Skeletal muscle tissue (tissue), 4 donors: ENCODE data around the gene U2AF1L4. TPM values are rescaled to one million over a fixed set of nuclear protein-coding genes. Genes with fewer than 3 reads are reported as not detected.
"Not testable (repeated sequence)": the region's sequence is repeated elsewhere in the genome, so short reads cannot be mapped to it uniquely, and the experiment has no call there.

Source experiments
- H3K27ac ChIP-seq: one replicate; pipeline ENCODE4 v1.7.0; 2013; ENCODE audit warnings: mild to moderate bottlenecking, low read depth, low read length, inconsistent platforms
- H3K27me3 ChIP-seq, 3 donors: one replicate each; pipeline ENCODE4 v1.7.0; 2013; ENCODE audit warnings: low read length in 3 of 3; ENCODE audit not compliant: control insufficient read depth in 3 of 3, insufficient read depth in 3 of 3
- H3K36me3 ChIP-seq, 3 donors: one replicate each; pipeline ENCODE4 v1.7.0; 2013; ENCODE audit warnings: low read length in 3 of 3; ENCODE audit not compliant: control insufficient read depth in 3 of 3, insufficient read depth in 3 of 3
- H3K4me1 ChIP-seq, 3 donors: one replicate each; pipeline ENCODE4 v1.7.0; 2013; ENCODE audit warnings: low read length in 3 of 3, mild to moderate bottlenecking in 3 of 3; ENCODE audit not compliant: control insufficient read depth in 3 of 3, insufficient read depth in 3 of 3
- H3K4me3 ChIP-seq, 3 donors: one replicate each; pipeline ENCODE4 v1.7.0; 2013; ENCODE audit warnings: low read length in 3 of 3
- H3K9ac ChIP-seq, 3 donors: one replicate each; pipeline ENCODE4 v1.7.0; 2013; ENCODE audit warnings: low read length in 3 of 3, mild to moderate bottlenecking in 3 of 3, moderate library complexity in 2 of 3, low read depth in 1 of 3
- H3K9me3 ChIP-seq, 3 donors: one replicate each; pipeline ENCODE4 v1.7.0; 2013; ENCODE audit warnings: low read length in 3 of 3; ENCODE audit not compliant: control insufficient read depth in 3 of 3
- total RNA-seq: library from RNA; depleted of rRNA; stranded (reverse); fragments of >200 nt; gene quantifications from one replicate; pipeline ENCODE4 v1.2.3, GENCODE V29; 2014
- donor health status: Osteomylitis.

Gene U2AF1L4
- total RNA-seq, 1 donor from 2014 or later, result 3.7 TPM

DNA sequence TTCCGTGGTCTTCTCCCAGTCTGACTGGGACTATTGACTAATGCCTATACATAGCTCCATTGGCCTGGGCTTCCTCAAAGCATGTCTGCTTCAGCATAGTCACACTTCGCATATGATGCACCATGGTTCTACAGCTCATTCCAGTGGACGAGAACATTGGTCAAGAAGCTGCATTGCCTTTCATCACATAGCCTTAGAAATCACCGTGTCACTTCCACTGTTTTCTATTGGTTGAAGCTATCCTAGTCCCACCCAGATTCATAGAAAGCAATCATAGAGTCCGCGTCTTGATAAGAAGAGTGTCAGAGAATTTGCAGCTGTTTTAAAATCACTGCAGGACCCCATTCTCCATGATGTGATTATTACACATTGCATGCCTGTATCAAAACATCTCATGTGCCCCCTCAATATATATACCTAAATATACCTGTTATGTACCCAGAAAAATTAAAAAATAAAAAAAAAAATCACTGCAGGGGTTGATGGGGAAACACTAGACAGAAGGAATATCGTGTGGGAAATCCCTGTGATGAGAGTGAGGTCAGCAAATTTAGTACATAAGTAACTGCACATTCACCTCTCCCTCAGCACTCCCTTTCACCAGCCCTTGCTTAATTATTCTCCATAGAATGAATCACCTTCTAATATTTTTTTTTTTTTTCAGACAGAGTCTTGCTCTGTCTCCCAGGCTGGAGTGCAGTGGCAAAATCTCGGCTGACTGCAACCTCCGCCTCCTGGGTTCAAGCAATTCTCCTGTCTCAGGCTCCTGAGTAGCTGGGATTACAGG is 28.0 kb upstream of the U2AF1L4 start:
- Histone ChIP-seq H3K36me3 (peaks cover 0 to 4% (median 0%) of the 10 kb centered on the region in 3 donors), H3K9ac (no peak overlapping the region), H3K4me3 (no peak overlapping the region), H3K27me3 (no peaks in the 10 kb centered on the region), H3K4me1 (peaks cover 10 to 13% (median 11%) of the 10 kb centered on the region in 3 donors), H3K9me3 (no peaks in the 10 kb centered on the region), H3K27ac (no peak overlapping the region)

DNA sequence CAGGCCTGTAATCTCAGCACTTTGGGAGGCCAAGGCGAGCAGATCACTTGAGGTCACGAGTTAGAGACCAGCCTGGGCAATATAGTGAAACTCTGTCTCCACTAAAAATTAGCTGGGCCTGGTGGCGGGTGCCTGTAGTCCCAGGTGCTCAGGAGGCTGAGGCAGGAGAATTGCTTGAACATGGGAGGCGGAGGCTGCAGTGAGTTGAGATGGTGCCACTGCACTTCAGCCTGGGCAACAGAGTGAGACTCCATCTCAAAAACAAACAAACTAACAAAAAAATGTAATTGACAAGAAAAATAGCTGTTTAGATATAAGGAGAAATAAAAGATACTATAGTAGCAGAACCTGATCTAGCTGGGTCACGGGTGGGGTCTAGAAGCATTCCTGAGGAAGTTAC is 27.1 kb upstream of the U2AF1L4 start:
- not testable (repeated sequence) for H3K9ac ChIP-seq, H3K9me3 ChIP-seq, H3K36me3 ChIP-seq, H3K27me3 ChIP-seq, H3K27ac ChIP-seq, H3K4me3 ChIP-seq
- H3K4me1 ChIP-seq, result peaks cover 10 to 13% (median 11%) of the 10 kb centered on the region in 3 donors

- no peak overlapping the region for H3K4me3 ChIP-seq
- no peak overlapping the region for H3K27ac ChIP-seq
- no peaks in the 10 kb centered on the region for H3K9me3 ChIP-seq
- H3K9ac ChIP-seq, result no peak overlapping the region
- no peaks in the 10 kb centered on the region for H3K4me1 ChIP-seq
- H3K27me3 ChIP-seq, result no peaks in the 10 kb centered on the region
- H3K36me3 ChIP-seq, result peaks cover 5 to 7% (median 5%) of the 10 kb centered on the region in 3 donors
These were observed 22.8 kb upstream of the U2AF1L4 start for GRCh38 chr19:35768082-35768421.

DNA sequence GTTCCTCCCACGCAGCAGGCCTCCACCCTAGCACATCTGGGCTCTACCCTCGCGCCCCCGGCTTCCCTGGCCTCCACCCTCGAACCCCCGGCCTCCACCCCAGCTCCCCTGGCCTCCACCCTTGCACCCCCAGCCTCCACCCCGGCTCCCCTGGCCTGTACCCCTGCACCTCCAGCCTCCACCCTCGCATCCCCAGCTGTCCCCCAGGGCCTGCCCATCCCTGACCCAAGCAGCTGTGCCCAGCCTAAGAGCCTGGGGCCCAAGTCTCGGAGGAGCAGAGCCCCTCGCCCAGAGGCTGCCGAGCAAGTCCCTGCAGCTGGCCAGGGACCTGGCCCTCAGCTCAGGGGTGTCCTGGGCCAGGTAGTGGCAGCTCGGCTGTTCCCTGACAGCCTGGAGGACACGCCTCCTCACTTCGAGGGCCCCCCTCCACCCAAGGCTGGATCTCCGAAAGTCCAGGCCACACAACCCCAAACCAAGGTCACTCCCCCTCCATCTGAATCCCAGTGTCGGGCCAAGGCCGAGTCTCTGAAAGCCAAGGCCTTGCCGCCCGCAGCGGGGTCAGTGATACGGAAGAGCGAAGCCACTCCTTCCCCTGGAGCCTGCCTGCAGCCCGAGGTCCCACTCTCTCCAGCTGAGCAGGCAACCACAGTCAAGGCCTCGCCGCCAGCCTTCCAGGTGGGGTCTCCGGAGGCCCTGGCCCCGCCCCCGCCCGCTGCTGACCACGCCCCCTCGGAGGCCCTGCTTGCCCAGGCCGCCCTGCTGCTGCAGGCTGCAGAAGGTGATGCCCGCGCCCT is 22.3 kb upstream of the U2AF1L4 start:
- Histone ChIP-seq H3K4me1 (no peaks in the 10 kb centered on the region), H3K36me3 (peaks cover 5 to 7% (median 5%) of the 10 kb centered on the region in 3 donors), H3K27me3 (no peaks in the 10 kb centered on the region), H3K4me3 (no peak overlapping the region), H3K27ac (no peak overlapping the region), H3K9ac (no peak overlapping the region), H3K9me3 (no peaks in the 10 kb centered on the region)

DNA sequence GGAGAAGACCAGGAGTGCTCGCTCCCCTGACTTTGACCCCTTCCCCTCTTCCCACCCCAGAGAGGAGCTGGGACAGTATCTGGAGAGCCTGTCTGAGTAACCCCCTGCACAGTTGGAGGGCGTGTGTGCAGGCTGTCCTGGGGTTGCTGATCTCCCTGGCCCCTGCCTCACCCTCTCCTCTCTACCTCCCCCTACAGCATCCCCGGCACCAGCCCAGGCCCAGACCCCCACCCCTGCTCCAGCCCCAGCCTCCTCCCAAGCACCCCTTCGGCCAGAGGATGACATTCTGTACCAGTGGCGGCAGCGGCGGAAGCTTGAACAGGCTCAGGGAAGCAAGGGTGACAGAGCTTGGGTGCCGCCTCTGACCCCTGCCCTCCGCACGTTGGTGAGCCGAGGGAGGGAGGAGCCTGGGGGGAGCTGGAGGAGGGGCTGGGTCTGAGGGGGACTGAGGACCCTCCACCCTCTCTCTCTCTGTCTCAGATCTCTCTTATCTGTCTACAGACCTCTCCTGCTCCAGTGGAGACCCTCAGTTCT is 21.4 kb upstream of the U2AF1L4 start:
- no peaks in the 10 kb centered on the region for H3K4me1 ChIP-seq
- no peaks in the 10 kb centered on the region for H3K27me3 ChIP-seq
- no peak overlapping the region for H3K4me3 ChIP-seq
- no peaks in the 10 kb centered on the region for H3K9me3 ChIP-seq
- peaks cover 5 to 12% (median 10%) of the 10 kb centered on the region in 3 donors for H3K36me3 ChIP-seq
- no peak overlapping the region for H3K27ac ChIP-seq
- H3K9ac ChIP-seq, result no peak overlapping the region

- Histone ChIP-seq H3K27ac (no peak overlapping the region), H3K4me1 (no peaks in the 10 kb centered on the region), H3K9me3 (no peaks in the 10 kb centered on the region), H3K27me3 (no peaks in the 10 kb centered on the region), H3K9ac (no peak overlapping the region), H3K4me3 (no peak overlapping the region), H3K36me3 (peaks cover 9 to 16% (median 10%) of the 10 kb centered on the region in 3 donors)
These were observed 19.5 kb upstream of the U2AF1L4 start for GRCh38 chr19:35764432-35765315.

DNA sequence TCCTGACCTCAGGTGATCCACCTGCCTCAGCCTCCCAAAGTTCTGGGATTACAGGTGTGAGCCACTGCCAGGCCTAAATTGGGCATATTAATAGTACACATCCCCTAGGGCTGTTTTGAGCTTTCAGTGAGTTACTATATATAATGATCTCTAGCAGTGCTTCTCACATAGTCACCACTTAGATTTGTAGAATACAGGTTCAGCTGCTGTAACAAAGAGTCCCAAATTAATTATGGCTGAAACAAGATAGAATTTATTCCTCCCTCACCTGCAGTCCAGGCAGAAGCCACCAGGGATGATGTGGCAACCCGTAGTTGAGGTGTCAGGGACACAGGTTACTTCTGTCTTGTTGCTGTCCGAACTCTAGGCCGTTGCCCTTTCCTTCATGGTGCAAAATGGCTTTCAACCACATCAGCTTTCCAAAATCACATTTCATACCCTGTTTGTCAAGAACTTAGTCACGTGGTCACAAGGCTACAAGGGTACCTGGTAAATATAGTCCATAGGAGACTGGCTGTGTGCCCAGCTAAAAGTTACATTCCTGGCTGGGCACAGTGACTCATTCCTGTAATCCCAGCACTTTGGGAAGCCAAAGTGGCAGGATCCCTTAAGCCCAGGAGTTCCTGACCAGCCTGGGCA is 15.6 kb upstream of the U2AF1L4 start:
- Histone ChIP-seq H3K4me3 (no peak overlapping the region), H3K36me3 (peaks cover 9 to 16% (median 14%) of the 10 kb centered on the region in 3 donors), H3K9me3 (no peaks in the 10 kb centered on the region), H3K9ac (no peak overlapping the region), H3K27ac (no peak overlapping the region), H3K4me1 (peaks cover 18 to 26% (median 19%) of the 10 kb centered on the region in 3 donors), H3K27me3 (no peaks in the 10 kb centered on the region)

DNA sequence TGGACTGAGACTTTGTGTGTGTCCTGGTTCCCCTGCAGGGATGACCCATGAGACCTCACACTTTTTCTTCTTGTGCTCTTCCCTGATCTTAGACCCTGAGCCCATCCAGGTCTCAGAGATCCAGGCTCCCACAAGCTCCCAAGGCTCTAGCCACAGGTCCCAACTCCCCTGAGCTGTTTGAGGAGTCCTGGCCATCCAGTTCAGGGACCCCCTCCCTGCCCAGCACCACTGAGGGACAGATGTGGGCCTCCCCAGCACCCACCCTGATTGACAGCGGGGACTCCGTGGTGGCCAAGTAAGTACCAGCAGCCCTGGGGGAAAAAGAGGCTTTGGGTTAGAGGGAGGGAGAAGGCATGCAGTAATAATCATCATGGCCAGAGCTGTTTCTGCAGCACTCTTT is 14.5 kb upstream of the U2AF1L4 start:
- Histone ChIP-seq H3K4me1 (peaks cover 24 to 36% (median 26%) of the 10 kb centered on the region in 3 donors), H3K27me3 (no peaks in the 10 kb centered on the region), H3K4me3 (no peak overlapping the region), H3K9me3 (no peaks in the 10 kb centered on the region), H3K36me3 (peaks cover 4 to 11% (median 10%) of the 10 kb centered on the region in 3 donors), H3K9ac (no peak overlapping the region), H3K27ac (no peak overlapping the region)
